D721Med (cell line): ENCODE measurements around the gene TIAL1.

Experiments used
- DNase-seq: peaks from one replicate; pipeline ENCODE4 v3.0.0; 2011; ENCODE audit warnings: low spot score; ENCODE audit not compliant: insufficient read length
- FAIRE-seq: peaks from 2 replicates; lab custom pipeline; 2011; peaks lifted over from hg19 to GRCh38; lab: Jason Lieb, UNC
- TF ChIP-seq, protein P1 (sequence below): IDR thresholded peaks from 2 replicates; pipeline ENCODE4 v1.5.1; 2012; ENCODE audit warnings: mild to moderate bottlenecking, control low read depth; ENCODE audit not compliant: insufficient read depth; ENCODE audit errors: missing control alignments

Gene TIAL1, protein sequence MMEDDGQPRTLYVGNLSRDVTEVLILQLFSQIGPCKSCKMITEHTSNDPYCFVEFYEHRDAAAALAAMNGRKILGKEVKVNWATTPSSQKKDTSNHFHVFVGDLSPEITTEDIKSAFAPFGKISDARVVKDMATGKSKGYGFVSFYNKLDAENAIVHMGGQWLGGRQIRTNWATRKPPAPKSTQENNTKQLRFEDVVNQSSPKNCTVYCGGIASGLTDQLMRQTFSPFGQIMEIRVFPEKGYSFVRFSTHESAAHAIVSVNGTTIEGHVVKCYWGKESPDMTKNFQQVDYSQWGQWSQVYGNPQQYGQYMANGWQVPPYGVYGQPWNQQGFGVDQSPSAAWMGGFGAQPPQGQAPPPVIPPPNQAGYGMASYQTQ

DNA sequence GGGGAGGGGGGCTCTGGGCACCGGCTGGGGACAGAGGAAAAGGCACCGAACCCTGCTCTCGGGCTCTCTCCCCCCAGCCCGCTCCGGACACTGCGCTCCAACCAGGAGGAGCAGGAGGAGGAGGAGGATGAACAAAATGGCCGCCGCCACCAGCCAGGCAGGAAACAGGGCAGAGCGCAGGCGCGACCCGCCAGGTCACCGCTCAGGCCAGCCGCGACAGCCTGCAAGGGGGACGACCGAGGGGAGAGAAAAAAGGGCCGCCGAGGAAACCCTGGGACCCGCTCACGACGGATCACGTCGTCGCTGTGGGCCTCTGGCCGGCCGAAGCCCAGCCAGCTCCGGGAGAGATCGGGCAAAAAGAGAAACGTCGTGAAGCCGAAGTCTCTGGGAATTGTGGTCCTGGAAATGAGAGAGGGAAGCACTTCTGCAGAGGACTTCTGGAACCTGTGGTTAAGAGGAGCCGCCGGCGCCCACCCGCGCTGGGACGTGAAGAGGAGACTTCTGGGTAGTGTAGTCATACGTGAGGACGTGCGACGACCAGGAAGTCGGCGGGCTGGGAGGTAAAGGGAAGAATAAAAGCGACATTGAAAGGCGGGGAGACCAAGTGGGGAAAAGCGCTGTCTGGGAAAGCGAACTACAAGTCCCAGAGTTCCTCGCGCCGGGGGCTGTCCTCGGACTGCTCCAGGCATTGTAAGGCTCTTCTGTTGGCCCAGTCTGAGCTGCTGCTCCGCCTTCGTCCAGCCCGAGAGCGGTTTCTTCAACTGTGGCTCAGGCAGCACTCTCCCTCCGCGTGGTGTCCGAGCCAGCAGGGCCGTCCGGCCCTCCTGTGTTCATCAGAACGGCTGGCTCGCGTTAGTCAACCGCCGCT lies at the start of gene TIAL1:
Gene TIAL1 (minus strand): TSS at position 428 of the 868 bp plus-strand sequence. CDS start 499 bp downstream, outside the sequence.
- peak; percentile 52 for DNase-seq
- TF ChIP-seq, protein P1, sequence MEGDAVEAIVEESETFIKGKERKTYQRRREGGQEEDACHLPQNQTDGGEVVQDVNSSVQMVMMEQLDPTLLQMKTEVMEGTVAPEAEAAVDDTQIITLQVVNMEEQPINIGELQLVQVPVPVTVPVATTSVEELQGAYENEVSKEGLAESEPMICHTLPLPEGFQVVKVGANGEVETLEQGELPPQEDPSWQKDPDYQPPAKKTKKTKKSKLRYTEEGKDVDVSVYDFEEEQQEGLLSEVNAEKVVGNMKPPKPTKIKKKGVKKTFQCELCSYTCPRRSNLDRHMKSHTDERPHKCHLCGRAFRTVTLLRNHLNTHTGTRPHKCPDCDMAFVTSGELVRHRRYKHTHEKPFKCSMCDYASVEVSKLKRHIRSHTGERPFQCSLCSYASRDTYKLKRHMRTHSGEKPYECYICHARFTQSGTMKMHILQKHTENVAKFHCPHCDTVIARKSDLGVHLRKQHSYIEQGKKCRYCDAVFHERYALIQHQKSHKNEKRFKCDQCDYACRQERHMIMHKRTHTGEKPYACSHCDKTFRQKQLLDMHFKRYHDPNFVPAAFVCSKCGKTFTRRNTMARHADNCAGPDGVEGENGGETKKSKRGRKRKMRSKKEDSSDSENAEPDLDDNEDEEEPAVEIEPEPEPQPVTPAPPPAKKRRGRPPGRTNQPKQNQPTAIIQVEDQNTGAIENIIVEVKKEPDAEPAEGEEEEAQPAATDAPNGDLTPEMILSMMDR = no peak
- FAIRE-seq = no peak

DNA sequence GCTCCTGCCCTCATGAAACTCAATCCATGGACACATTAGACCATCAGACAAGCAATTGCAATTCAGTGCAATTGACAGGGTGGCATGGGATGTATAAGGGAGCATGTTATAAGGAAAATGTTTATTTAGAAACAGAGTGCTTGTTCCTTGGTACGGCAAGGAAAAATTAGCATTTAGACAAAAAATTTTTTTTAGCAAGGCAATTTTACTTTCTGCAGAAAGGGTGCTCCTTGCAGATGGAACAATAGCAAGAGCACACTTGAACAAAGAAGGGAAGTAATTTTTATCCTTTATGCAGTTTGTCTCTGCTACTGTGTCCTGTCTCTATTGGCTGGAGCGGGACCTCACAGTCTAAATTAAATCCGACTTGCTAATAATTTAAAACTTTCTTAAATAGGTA lies 48.2 kb upstream of the TIAL1 start:
- FAIRE-seq (no peak), DNase-seq (no peak)
- TF ChIP-seq, protein P1 = no peak

DNA sequence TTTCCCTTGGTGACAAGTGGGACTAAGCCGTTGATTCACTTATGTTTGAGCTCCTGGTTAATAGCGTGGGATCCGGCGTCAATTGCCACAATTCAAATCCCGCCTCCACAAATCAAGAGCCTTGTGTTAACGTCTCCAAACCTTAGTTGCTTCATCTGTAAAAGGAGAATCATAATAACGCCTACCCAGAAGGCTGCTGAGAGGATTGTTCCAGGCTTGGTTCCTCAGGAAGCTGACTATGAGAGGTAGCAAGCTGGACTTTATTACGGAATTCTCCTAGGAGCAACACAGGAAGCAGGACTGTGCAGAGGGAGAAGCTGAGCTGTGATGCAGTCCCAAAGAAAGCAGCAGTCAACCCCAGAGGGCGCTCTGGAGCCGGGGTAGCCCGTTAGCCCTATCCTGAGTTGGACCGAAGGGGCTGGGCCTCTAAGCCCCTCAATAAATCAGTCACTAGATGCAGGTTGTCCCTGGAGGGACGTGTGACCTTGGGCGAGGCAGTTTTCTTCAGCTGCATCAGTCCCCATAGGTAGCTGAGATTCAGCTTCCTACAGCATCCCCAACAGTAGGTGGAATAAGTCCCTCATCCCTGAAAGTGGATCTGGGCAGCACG lies 47.5 kb upstream of the TIAL1 start:
- FAIRE-seq (no peak), DNase-seq (no peak)
- TF ChIP-seq, protein P1 = peak; percentile 20

DNA sequence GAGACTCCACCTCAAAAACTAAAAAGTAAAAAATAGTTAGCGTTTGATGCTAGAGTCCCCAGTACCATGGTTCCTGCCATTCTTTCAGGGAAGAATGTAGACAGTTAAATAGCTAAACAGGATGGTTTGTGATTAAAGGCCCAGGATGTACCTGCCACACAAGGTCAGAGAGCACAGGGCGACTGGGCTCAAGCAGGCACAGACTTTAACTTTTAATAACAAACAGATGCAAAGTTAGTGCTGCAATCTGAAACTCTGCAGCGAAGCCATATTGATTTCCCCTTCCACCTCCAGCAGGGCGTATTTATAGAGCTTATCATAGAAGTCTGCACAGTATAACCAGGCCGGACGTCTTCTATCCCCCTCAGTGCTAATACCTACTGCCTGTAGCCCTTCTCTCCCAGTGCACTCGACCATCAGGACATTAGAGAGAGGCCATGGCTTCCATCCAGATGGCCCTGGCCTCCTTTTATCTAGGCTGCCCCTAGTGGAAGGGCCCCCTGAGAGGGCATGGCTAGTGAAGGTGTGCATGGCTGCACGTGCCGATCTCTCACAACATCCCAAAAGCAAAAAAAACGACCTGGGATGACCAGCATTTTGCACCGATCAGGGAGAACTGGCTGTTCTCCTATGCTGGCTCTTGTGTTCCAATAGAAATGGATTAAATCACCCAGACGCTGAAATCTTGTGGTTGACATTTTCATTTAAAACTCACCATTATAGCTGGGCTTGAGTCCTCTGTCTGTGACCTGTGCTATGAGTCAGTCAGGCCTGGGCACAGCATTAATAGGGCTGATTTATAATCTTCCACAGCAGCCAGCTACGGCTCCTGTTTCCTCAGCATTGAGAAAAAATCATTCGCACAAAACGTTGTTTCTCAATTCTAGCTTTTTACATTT lies 46.8 kb upstream of the TIAL1 start:
- TF ChIP-seq, protein P1 = no peak
- DNase-seq = no peak
- FAIRE-seq = no peak

DNA sequence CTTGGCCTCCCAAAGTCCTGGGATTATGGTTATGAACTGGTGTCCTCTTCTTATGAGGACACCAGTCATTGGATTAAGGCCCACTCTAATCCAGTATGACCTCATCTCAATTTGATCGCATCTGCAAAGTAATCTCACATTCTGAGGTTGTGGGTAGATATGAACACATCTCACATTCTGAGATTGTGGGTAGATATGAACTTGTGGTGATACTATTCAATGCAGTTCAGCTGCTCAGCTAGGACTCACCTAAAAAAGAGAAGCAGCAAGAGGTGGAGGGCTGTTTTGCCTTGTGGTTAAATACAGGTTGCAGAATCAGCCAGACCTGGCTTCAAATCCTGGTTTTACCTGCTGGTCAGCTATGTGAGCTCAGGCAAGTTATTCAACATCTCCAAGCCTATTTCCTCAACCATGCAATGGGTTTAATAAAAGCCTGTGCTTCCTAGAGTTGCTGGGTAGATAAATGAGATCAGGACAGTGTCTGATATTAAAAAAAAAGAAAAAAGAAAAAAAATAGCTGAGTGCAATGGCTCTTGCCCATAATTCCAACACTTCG lies 45.9 kb upstream of the TIAL1 start:
- no peak for DNase-seq
- TF ChIP-seq, protein P1 = no peak
- no peak for FAIRE-seq
